Measurements from ENCODE around the gene ALX4.

Gene ALX4

GRCh38 chr11:44335052-44335760 is 25.3 kb upstream of the ALX4 start:
- DNase-seq (ENCODE audit: low spot score), result no peak

DNA sequence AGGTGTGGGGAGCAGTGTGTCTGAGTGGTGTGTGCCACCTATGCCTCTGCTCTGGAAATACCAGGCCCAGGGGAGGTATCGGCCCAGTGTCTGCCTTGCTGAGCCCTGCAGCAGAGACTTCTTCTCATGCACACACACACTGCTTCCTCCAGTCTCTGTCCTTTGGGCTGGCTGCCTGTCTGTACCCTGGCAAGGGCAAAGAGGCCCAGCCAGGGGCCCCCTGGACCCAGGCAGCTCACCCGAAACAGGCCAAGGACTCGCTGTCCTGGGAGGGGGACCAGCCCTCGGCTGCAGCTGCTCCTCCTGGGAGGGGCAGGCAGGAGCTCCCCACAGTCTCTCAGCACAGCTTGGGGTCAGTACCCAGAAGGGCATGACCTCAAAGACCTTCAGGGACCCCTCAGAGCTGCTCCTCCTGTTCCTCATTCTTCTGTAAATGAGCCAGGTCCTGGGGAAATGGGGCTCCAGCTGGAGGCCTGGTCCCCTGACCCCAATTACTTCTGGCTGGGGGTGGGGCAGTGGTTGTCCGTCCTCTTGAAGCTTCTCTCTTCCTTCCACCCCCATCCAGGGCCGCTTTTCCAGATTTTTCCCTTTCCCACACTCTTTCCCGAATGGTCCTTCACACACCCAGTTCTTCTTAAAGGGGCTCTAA is 24.5 kb upstream of the ALX4 start:
- no peak for DNase-seq (ENCODE audit: low spot score)

GRCh38 chr11:44333271-44334218 is 23.6 kb upstream of the ALX4 start:
- no peak for DNase-seq (ENCODE audit: low spot score)

- no peak for DNase-seq (ENCODE audit: low spot score)
Measured at GRCh38 chr11:44332665-44333064, 22.7 kb upstream of the ALX4 start.

DNA sequence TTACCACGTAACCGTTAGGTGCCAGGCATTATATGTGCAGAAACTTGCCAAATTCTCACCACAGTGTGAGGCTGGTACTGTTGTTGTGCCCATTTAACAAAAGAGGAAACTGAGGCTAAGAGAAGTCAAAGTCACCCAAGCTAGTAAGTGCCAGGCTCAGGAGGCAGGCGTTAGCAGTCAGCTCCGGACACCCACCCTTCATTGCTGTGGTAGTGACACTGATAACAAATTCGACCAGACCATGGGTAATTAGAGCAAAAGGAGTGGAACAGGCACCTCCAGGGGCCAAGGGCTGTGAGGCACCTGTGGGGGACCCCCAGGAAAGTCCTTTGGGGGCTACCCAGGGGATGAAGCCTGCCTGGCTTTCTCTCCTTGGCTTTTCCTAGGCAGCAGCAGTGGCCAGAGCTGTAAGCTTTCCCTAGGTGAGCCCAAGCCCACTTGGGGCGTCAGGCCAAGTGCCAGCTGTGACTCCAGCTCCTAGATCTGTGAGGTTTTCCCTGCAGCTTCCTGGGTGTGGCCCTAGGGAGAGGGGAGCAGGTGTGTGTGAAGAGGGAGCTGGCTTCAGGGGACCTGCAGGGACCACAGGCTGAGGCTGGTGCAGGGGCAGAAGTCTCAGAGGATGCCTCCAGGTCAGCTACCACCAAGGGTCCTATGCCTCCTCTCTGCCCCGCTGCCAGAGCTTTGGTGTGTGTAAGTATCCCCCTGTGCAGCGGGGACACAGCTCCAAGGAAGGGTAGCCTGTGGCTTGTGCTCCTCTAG is 19.7 kb upstream of the ALX4 start:
- DNase-seq (ENCODE audit: low spot score), result no peak

DNA sequence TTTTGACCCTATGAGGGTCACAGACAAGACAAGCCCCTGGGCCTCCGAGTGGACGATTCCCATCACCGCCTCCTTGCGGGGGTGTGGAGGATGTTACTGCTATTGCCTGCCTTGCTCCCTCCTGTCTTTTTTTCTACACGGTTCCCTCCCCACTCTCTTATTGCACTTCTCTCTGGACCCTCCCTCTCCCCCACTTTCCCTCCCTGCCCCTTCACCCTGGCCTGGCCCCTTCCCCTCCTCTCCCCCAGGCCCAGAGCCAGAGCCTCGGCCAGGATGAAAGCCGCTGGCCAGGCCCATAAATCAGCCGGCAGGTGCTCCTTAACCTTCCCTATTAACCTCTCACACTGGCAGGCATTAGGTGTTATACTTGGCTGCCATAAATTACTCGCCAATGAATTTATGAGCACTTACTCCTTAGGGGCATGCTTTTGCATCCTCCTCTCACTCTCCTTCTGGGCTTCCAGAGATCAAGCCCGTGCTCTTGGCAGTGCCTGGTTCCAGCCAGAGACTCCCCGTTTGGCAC is 18.3 kb upstream of the ALX4 start:
- DNase-seq (ENCODE audit: low spot score), result no peak

DNA sequence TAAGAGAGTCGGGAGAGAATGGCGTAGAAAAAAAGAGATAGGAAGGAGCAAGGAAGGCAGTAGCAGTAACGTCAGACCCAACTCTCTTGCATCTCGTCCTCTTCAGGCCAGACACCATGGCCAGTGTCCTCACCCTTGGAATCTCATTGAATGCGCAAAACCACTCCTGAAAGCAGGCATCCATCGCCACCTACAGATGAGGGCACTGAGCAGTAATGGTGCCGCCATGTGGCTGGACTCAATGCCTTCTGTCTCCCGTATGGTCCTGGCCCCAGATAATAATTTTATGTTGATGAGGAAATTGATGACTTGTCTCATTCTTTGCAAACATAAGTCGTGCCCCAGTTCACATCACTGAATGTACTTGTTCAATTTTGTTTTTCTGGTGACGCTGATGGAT is 17.8 kb upstream of the ALX4 start:
- no peak for DNase-seq (ENCODE audit: low spot score)

DNA sequence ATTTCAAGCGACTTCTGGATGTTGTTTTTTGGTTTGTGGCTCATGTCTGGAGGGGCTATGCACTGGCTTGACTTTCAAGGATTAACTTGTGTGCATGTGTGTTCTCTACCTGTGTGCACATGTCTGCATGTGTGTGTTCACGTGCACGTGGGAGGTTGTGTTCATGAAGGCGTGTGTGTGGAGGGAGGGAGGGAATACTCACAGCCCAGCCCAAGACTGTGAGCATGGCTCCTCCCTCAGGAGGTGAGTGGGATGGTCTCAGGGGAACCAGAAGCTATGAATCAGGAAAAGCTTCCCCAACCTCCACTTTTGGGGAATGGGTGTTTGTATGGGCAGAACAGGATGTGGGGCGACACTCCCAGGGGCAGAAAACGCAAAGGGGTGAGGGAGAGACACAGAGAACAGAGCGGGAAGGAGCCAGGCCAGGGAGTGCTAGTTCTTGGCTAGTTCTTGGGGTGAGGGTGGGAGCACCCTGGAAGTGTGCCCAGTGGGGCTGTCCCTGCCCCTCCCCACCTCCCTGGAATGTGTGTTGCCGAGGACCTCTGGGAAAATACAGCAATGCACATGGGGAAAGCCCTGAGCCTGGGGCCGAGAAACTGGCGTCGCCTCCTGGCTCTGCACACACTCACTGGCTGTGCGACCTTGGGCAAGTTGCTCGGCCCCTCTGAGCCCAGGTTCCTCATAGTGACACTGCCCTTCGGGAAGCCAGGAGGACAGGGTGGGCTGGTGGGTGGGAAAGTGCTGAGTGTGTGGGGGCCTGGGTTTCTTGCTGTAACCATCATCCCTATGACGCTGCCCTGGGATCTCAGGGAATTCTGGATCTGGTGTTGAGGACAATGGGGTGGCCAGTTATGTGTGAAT is 16.9 kb upstream of the ALX4 start:
- DNase-seq (ENCODE audit: low spot score), result no peak

DNA sequence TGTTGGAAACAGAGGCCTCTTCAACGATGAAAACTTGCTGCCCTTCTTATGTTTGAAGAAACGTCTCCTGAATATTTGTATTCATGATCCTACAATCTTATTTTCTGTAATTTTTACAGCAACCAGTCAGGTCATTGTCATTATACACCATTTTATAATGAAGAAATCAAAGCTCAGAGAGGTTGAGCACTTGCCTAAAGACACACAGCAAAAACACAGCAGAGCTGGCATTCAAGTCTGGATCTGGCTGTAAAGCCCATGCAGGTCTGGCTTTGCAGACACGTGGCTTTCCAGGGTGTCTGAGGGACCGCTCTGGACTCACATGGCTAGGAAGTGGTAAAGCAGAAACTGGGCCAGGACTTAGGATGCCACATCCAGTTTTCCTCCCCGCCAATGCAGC is 15.8 kb upstream of the ALX4 start:
- no peak for DNase-seq (ENCODE audit: low spot score)

GRCh38 chr11:44324749-44325525 is 15.0 kb upstream of the ALX4 start:
- no peak for DNase-seq (ENCODE audit: low spot score)

- DNase-seq (ENCODE audit: low spot score), result no peak
Measured at GRCh38 chr11:44324222-44324621, 14.3 kb upstream of the ALX4 start.

DNA sequence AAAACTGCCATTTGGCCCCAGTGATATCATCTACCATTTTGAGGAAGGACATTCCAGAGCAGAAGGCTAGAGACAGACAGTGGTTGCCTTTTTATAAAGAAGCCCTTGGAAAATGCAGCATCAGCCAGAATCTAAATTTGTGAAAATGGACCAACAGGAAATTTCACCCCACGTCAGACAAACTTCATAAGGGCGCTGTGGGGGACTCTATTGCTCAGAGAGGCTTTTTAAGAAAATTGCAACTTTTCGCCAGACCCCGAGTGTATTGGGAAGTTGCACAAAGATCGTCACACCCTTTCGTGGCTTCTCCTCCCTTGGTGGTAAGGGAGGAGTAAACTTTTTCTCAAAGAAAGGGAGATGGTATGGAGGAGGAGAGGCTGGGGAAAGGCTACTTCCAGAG is 12.3 kb upstream of the ALX4 start:
- no peak for DNase-seq (ENCODE audit: low spot score)

DNA sequence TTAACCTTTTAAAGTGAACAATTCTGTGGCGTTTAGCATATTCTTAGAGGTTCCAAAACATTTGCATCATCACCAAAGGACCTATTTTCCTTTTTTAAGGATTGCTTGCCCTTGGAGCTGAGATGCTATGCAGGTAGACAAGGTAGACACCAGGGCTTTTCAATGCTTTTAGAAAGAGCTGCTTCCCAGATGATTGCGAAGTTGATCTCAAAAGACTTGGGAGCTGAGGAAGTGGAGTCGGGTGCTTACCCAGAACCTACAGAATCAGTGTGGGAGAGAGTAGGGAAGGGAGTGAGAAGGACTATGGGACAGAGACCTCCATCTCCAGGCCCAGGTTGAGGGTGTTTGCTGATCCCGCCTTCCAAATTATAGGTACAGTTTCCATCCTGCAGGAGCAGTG is 11.1 kb upstream of the ALX4 start:
- DNase-seq (ENCODE audit: low spot score), result no peak

DNA sequence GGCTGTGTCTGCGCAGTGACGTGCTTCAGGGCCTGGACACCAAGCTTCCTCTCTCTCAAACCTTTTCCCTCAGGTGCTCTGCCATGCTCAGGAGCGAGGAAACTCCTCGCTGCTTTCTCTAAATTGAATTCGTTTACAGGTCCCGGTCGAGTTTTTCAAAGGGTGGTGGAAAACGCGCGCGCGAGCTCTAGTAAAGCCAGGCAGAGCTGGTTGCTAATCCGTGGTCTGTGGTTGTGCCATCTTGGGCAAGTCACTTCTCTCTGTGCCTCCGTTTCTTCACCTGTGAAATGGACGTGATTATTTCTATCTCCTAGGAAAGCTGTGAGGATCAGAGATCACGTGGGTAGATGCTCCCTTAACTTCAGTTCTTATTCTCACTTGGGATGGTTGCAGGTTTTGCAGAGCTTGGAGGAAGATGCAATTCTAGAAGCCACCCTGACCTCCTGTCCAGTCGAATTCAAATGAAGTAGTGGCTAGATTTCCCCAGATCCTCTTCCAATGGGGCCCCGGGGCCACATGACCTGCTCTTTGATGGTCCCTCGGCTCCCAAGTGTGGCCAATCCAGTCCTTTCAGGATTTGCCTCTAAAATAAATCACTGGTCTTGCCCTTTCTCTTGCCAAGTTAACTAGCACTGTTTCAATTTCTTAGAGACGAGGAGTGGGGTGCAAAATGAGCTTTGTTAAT is 10.5 kb upstream of the ALX4 start:
- no peak for DNase-seq (ENCODE audit: low spot score)

DNA sequence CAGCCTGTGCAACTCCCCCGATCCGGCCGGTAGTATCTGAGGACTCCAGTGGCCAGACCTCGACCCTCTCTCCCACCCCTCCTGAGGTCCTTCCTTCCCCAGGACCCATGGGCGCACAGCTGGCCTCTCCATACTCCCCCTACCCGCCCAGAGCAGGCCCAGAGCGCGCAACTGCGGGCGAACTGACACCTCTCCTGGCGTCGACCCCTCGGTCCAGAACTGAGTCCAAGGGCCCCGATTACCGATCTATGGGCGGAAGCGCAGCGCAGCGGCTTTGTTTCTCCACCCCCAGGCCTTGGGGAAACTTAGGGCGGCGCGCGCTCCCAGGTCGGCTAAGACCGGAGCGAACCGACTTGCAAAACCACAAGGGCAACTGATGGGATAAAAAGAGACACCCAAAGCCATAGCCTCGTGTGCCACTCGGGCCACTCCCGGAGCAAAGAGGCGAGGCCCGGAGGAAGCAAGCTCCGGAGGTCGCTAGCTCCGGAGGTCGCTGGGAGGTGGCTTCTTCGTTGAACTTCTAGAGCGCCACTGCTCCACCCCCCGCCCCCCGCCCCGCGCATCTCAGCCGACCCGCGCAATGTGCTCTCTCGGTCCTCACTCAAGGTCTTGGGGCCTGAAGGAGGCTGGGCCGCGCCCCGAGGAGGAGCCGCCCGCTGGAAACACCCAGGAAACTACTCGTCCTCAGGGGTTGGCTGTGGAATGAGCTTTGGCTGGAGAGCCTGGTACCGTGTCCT is 9.8 kb upstream of the ALX4 start:
- no peak for DNase-seq (ENCODE audit: low spot score)

- DNase-seq (ENCODE audit: low spot score), result no peak
Measured at GRCh38 chr11:44319170-44319551, 9.2 kb upstream of the ALX4 start.

GRCh38 chr11:44318369-44318768 is 8.4 kb upstream of the ALX4 start:
- no peak for DNase-seq (ENCODE audit: low spot score)

GRCh38 chr11:44316659-44317240 is 6.8 kb upstream of the ALX4 start:
- DNase-seq (ENCODE audit: low spot score), result no peak
